Lower lobe of right lung (tissue), 2 donors: ENCODE results near the gene ATP1A3. TPM values are rescaled to one million over a fixed set of nuclear protein-coding genes. Genes with fewer than 3 reads are reported as not detected.

Source experiments
- ATAC-seq, 2 donors: fragments of 200-7000 bp; cut with Tn5 transposase; one replicate each; pipeline ENCODE4 v1.9.1; 2020 to 2022; ENCODE audit warnings: mild to moderate bottlenecking in 2 of 2, moderate library complexity in 2 of 2
- DNase-seq: peaks from one replicate; pipeline ENCODE4 v3.0.0-alpha.2; 2020
- H3K27ac ChIP-seq: fragments of 200-600 bp; one replicate; pipeline ENCODE4 v1.8.0; 2022
- H3K27me3 ChIP-seq: fragments of 200-600 bp; one replicate; pipeline ENCODE4 v1.8.0; 2022; ENCODE audit warnings: low read depth
- H3K36me3 ChIP-seq: fragments of 200-600 bp; one replicate; pipeline ENCODE4 v1.8.0; 2022; ENCODE audit warnings: mild to moderate bottlenecking
- H3K4me1 ChIP-seq: fragments of 200-600 bp; one replicate; pipeline ENCODE4 v1.8.0; 2022
- H3K4me3 ChIP-seq: fragments of 200-600 bp; one replicate; pipeline ENCODE4 v1.8.0; 2022; ENCODE audit warnings: mild to moderate bottlenecking
- H3K9me3 ChIP-seq: fragments of 200-600 bp; one replicate; pipeline ENCODE4 v1.8.0; 2022
- CTCF ChIP-seq: fragments of 200-600 bp; IDR thresholded peaks from one replicate; pipeline ENCODE4 v1.8.0; 2022; ENCODE audit warnings: antibody characterized with exemption, mild to moderate bottlenecking
- intact Hi-C: fragments of 100-400 bp; cut with DNase I; formaldehyde crosslinking; loops from one replicate; pipeline ENCODE4 v1.11.0; 2022
- total RNA-seq: library from RNA; stranded (reverse); fragmentation: NEBNext Ultra II Directional; extraction: Animal tissue kit (Norgen Biotek cat#: 25700); gene quantifications from one replicate; pipeline ENCODE4 v1.2.1, GENCODE V29; 2021
- donor health status: DM: no; HTN: yes; CAD: no; lungs with severe emphysema.

ATP1A3 gene
- total RNA-seq, 1 donor from 2014 or later = 0.97 TPM

GRCh38 chr19:41928754-41929535 lies 65.1 kb downstream of the ATP1A3 start:
- peaks cover 16% of the 10 kb centered on the region for H3K4me1 ChIP-seq
- DNase-seq (no peak), ATAC-seq (peak; percentile 30 to 47)
- no peak for TF ChIP-seq CTCF
- H3K4me3 ChIP-seq = peak overlapping the region; percentile 54
- H3K9me3 ChIP-seq = no peaks in the 10 kb centered on the region
- no peaks in the 10 kb centered on the region for H3K36me3 ChIP-seq
- no peak overlapping the region for H3K27ac ChIP-seq
- H3K27me3 ChIP-seq = peaks cover 84% of the 10 kb centered on the region
- intact Hi-C loops = no loop called here

- H3K36me3 ChIP-seq = no peaks in the 10 kb centered on the region
- intact Hi-C loops = no loop called here
- no peaks in the 10 kb centered on the region for H3K9me3 ChIP-seq
- H3K27me3 ChIP-seq = peaks cover 85% of the 10 kb centered on the region
- DNase-seq (no peak), ATAC-seq (peak; percentile 29 to 38)
- peak within 1 kb of the TSS; percentile 54 for H3K4me3 ChIP-seq
- TF ChIP-seq CTCF = no peak
- H3K27ac ChIP-seq = no peak within 1 kb of the TSS
- H3K4me1 ChIP-seq = peaks cover 16% of the 10 kb centered on the region
Observed at GRCh38 chr19:41928221-41928683, 65.8 kb downstream of the ATP1A3 start, which contains the start of gene ERFL. Gene ERFL, minus strand, starts transcription at chr19:41928449. Its CDS starts 15,530 bp downstream, at chr19:41912919.

GRCh38 chr19:41927497-41928192 lies 66.4 kb downstream of the ATP1A3 start:
- Histone ChIP-seq H3K4me1 (peaks cover 16% of the 10 kb centered on the region), H3K27ac (no peak overlapping the region), H3K9me3 (no peaks in the 10 kb centered on the region), H3K36me3 (no peaks in the 10 kb centered on the region), H3K27me3 (peaks cover 91% of the 10 kb centered on the region), H3K4me3 (peak overlapping the region; percentile 54)
- intact Hi-C loops = no loop called here
- ATAC-seq (peak in 1 of 2 donors; percentile 3), DNase-seq (no peak)
- no peak for TF ChIP-seq CTCF

DNA sequence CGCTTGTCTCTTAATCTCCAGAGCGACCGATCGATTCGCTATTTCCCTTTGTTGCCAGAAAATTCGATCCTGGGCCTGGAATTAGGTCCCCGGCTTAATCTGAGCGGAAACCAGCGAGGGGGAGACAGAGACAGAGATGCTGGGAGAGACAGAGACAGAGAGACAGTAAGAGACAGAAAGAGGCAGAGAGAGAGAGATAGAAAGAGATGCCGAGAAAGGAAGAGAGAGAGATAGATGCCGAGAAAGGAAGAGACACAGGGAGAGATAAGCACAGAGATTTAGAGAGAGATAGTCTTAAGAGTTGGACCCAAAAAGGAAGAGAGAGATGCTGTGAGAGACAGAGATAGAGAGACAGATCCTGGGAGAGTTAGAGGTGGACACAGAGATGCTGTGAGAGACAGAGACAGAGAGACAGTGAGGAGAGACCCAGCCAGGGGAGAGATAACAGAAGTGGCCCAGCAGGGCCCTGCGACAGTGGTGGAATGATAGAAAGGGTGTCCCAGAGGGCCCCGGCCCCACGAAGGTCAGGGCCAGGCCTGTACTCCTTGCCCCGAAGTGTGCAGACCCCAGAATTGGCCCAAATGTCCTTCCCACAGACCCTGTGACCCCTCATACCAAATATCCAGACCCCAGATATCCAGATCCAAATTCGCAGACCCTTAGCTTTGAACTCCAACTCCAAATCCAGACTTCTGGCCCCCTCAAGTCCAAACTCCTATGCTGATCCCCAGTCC lies 67.1 kb downstream of the ATP1A3 start:
- Histone ChIP-seq H3K4me1 (peaks cover 16% of the 10 kb centered on the region), H3K9me3 (no peaks in the 10 kb centered on the region), H3K27me3 (peaks cover 93% of the 10 kb centered on the region), H3K36me3 (no peaks in the 10 kb centered on the region), H3K27ac (no peak overlapping the region), H3K4me3 (no peak overlapping the region)
- intact Hi-C loops = no loop called here
- ATAC-seq = no peak
- TF ChIP-seq CTCF = no peak
- DNase-seq = no peak

GRCh38 chr19:41926028-41926762 lies 67.8 kb downstream of the ATP1A3 start:
- no peak for TF ChIP-seq CTCF
- no peaks in the 10 kb centered on the region for H3K9me3 ChIP-seq
- no peak overlapping the region for H3K4me3 ChIP-seq
- no peaks in the 10 kb centered on the region for H3K36me3 ChIP-seq
- H3K4me1 ChIP-seq = peaks cover 16% of the 10 kb centered on the region
- ATAC-seq = no peak
- DNase-seq = no peak
- intact Hi-C loops = no loop called here
- H3K27me3 ChIP-seq = peaks cover 93% of the 10 kb centered on the region
- no peak overlapping the region for H3K27ac ChIP-seq
